HEK293 (cell line): ENCODE measurements around the gene CAB39L.

ENCODE experiments used
- CTCF ChIP-seq: fragments of 450-650 bp; formaldehyde crosslinking; IDR thresholded peaks from 2 replicates; pipeline ENCODE4 v1.5.1; 2016; ENCODE audit warnings: missing biosample characterization, missing genetic modification characterization
- ZBTB49 ChIP-seq: fragments of 450-650 bp; formaldehyde crosslinking; IDR thresholded peaks from 2 replicates; pipeline ENCODE4 v1.5.1; 2016; ENCODE audit warnings: missing biosample characterization, missing genetic modification characterization, low read depth
- ZNF155 ChIP-seq: fragments of 450-650 bp; formaldehyde crosslinking; IDR thresholded peaks from 2 replicates; pipeline ENCODE4 v1.5.1; 2016; ENCODE audit warnings: missing biosample characterization, missing genetic modification characterization
- ZNF580 ChIP-seq: fragments of 450-650 bp; formaldehyde crosslinking; IDR thresholded peaks from 2 replicates; pipeline ENCODE4 v1.5.1; 2016; ENCODE audit warnings: missing biosample characterization, missing genetic modification characterization

- no peak for TF ChIP-seq ZNF580 (tag by site-specific recombination)
- TF ChIP-seq ZNF155: no peak
- no peak for TF ChIP-seq CTCF (tag by site-specific recombination)
- no peak for TF ChIP-seq ZBTB49
These were observed 20.9 kb upstream of the CAB39L start for GRCh38 chr13:49464621-49465325.
